HG03196 (cell line): ENCODE results near the gene PRTN3.
"Not testable (repeated sequence)": the region's sequence is repeated elsewhere in the genome, so short reads cannot be mapped to it uniquely, and the experiment has no call there.

ENCODE experiments used
- ATAC-seq: cut with Tn5 transposase; IDR thresholded peaks from one replicate; pipeline ENCODE4 v1.9.1; 2021; ENCODE audit not compliant: unreplicated experiment

Gene PRTN3

GRCh38 chr19:815079-815774, 25.6 kb upstream of the PRTN3 start:
- ATAC-seq, result no peak

- no peak for ATAC-seq
These were observed 24.9 kb upstream of the PRTN3 start for GRCh38 chr19:815775-816499.

GRCh38 chr19:816500-816857, 24.3 kb upstream of the PRTN3 start:
- no peak for ATAC-seq

GRCh38 chr19:820212-820611, 20.6 kb upstream of the PRTN3 start:
- not testable (repeated sequence) for ATAC-seq

- no peak for ATAC-seq
These were observed 19.5 kb upstream of the PRTN3 start for GRCh38 chr19:821231-821824.

GRCh38 chr19:821825-822503, 18.8 kb upstream of the PRTN3 start, which contains the start of gene PLPPR3:
TSS of gene PLPPR3 (minus strand) at chr19:821955. CDS start at chr19:821559, 396 bp downstream.
- no peak for ATAC-seq

GRCh38 chr19:823565-824121, 17.2 kb upstream of the PRTN3 start:
- no peak for ATAC-seq

GRCh38 chr19:824885-825284, 15.9 kb upstream of the PRTN3 start:
- ATAC-seq, result no peak

- ATAC-seq, result no peak
These were observed 14.7 kb upstream of the PRTN3 start for GRCh38 chr19:825897-826644.

- no peak for ATAC-seq
These were observed 13.5 kb upstream of the PRTN3 start for GRCh38 chr19:827314-827709.

- ATAC-seq, result no peak
These were observed 13.0 kb upstream of the PRTN3 start, which contains the start of gene AZU1 for GRCh38 chr19:827710-828321. TSS of gene AZU1 (plus strand) at chr19:827837. CDS start at chr19:827847, 10 bp downstream.

- no peak for ATAC-seq
These were observed 11.6 kb upstream of the PRTN3 start for GRCh38 chr19:829129-829758.

GRCh38 chr19:831407-832369, 9.1 kb upstream of the PRTN3 start:
- ATAC-seq, result no peak

GRCh38 chr19:834216-834615, 6.6 kb upstream of the PRTN3 start:
- ATAC-seq, result no peak

- ATAC-seq, result no peak
These were observed 5.5 kb upstream of the PRTN3 start for GRCh38 chr19:835210-835810.

- ATAC-seq, result not testable (repeated sequence)
These were observed 2.0 kb downstream of the PRTN3 start for GRCh38 chr19:842802-843179.

- no peak for ATAC-seq
These were observed 2.5 kb downstream of the PRTN3 start for GRCh38 chr19:843180-843835.
